ENCODE results near the gene CST9. TPM values are rescaled to one million over a fixed set of nuclear protein-coding genes. Genes with fewer than 3 reads are reported as not detected.

The CST9 gene
- total and polyA plus RNA-seq, 10 of the 15 experiments (the other 5 are each of a cell fraction or from before 2014, with no cell fraction given) = not detected

DNA sequence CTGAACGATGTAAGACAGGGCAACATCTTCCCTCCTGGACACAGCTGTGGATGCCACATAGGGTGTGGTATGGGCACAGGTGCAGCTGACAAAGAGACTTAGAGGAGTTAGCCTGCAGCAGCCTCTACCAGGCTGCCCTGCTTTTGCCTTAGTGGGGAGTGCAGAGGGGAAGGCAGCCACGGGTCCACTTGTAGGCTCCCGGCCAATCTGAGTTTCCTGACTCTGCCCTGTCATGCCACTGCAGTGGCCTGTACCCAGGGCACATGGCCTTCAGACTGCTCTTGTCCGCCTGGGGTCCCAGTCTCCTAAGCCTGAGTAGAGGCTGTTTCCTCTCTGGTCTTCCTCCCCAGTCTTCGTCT is 20.3 kb downstream of the CST9 start:
- no TSS peak for BruUV-seq (replicated peaks)

More for the DNA sequence above, 20.3 kb downstream of the CST9 start:
- Histone ChIP-seq H3K27me3 (replicated peaks in 1 of 2; ENCODE audit: control insufficient read depth in 2 of 2, insufficient read depth in 2 of 2, low read length in 1 of 2) (peaks cover 0 to 4% of the 10 kb centered on the region in 2 experiments; a peak in 2 of 4 replicates), H3K36me3 (ENCODE audit: control insufficient read depth in 2 of 2, insufficient read depth in 2 of 2, low read length in 1 of 2) (no peaks in the 10 kb centered on the region), H3K4me3 (no peak overlapping the region), H3K9me3 (replicated peaks; ENCODE audit: control insufficient read depth, insufficient read depth, low read length) (no peaks in the 10 kb centered on the region), H2AFZ (ENCODE audit: control insufficient read depth, low read depth, low read length) (no peak overlapping the region), H3K9ac (ENCODE audit: control insufficient read depth, insufficient read depth, low read length) (no peak overlapping the region), H3K79me2 (ENCODE audit: control insufficient read depth, insufficient read depth, low read length) (no peaks in the 10 kb centered on the region), H4K20me1 (ENCODE audit: control insufficient read depth, insufficient read depth) (no peaks in the 10 kb centered on the region), H3K4me2 (ENCODE audit: control insufficient read depth, insufficient read depth) (no peak overlapping the region), H3K4me1 (ENCODE audit: control insufficient read depth, insufficient read depth, low read length) (no peaks in the 10 kb centered on the region), H3K27ac (ENCODE audit: control insufficient read depth, insufficient read depth) (no peak overlapping the region)
- in situ Hi-C loops (cut with MboI) = no loop called here
- ATAC-seq (no peak), FAIRE-seq (no peak), DNase-seq (ENCODE audit: low read depth, low spot score) (no peak)
- ChIA-PET POLR2A (no interaction called here), SMC1A (ENCODE audit: uncharacterized antibody, unreplicated experiment) (no interaction called here), CTCF (no interaction called here), RAD21 (ENCODE audit: unreplicated experiment) (no interaction called here)
- intact Hi-C loops (cut with micrococcal nuclease; ENCODE audit: unreplicated experiment) = no loop called here
- WGBS (ENCODE audit: insufficient coverage, insufficient replicate concordance, low lambda C conversion rate, missing lambda C conversion rate) = 25% methylated on average over 5 of the region's 5 CpGs
- no peak for TF ChIP-seq NFXL1 (IDR thresholded peaks at IDR 0.05; ENCODE audit: borderline replicate concordance)
- no peak for TF ChIP-seq DPF2 (IDR thresholded peaks at IDR 0.05)
- TF ChIP-seq, protein P1, sequence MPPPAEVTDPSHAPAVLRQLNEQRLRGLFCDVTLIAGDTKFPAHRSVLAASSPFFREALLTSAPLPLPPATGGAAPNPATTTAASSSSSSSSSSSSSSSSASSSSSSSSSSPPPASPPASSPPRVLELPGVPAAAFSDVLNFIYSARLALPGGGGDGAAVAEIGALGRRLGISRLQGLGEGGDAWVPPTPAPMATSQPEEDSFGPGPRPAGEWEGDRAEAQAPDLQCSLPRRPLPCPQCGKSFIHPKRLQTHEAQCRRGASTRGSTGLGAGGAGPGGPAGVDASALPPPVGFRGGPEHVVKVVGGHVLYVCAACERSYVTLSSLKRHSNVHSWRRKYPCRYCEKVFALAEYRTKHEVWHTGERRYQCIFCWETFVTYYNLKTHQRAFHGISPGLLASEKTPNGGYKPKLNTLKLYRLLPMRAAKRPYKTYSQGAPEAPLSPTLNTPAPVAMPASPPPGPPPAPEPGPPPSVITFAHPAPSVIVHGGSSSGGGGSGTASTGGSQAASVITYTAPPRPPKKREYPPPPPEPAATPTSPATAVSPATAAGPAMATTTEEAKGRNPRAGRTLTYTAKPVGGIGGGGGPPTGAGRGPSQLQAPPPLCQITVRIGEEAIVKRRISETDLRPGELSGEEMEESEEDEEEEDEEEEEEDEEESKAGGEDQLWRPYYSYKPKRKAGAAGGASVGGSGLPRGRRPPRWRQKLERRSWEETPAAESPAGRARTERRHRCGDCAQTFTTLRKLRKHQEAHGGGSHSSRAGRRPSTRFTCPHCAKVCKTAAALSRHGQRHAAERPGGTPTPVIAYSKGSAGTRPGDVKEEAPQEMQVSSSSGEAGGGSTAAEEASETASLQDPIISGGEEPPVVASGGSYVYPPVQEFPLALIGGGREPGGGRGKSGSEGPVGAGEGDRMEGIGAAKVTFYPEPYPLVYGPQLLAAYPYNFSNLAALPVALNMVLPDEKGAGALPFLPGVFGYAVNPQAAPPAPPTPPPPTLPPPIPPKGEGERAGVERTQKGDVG (CRISPR knock-in tag; IDR thresholded peaks at IDR 0.05) = no peak
- no peak for TF ChIP-seq MTA2 (IDR thresholded peaks at IDR 0.05; ENCODE audit: low read depth)
- no peak for TF ChIP-seq HDAC2 (IDR thresholded peaks at IDR 0.05)
- TF ChIP-seq ZSCAN29 (IDR thresholded peaks at IDR 0.05) = no peak
